GM23338 (cell line): ENCODE measurements around the gene CERS5. TPM values are rescaled to one million over a fixed set of nuclear protein-coding genes. Genes with fewer than 3 reads are reported as not detected.

Experiments used
- ATAC-seq: fragments of 200-7000 bp; cut with Tn5 transposase; 3 replicates; pipeline ENCODE4 v1.9.1; 2020
- DNase-seq: peaks from one replicate; pipeline ENCODE4 v3.0.0-alpha.2; 2015; ENCODE audit warnings: low spot score
- H2AFZ ChIP-seq: fragments of 200-600 bp; sonication (generic); 2 replicates; pipeline ENCODE4 v1.8.0; 2016; ENCODE audit warnings: antibody characterized with exemption, mild to moderate bottlenecking, moderate library complexity
- H3F3A ChIP-seq: fragments of 200-600 bp; sonication (generic); replicated peaks from 2 replicates; pipeline ENCODE4 v1.8.0; 2017; ENCODE audit warnings: antibody characterized with exemption, mixed run types, low read depth
- H3K27ac ChIP-seq: fragments of 200-600 bp; sonication (generic); 2 replicates; pipeline ENCODE4 v1.6.1; 2016; ENCODE audit warnings: low read depth
- H3K27me3 ChIP-seq: fragments of 200-600 bp; sonication (generic); 2 replicates; pipeline ENCODE4 v1.8.0; 2016; ENCODE audit warnings: mild to moderate bottlenecking, mixed run types, moderate library complexity; ENCODE audit not compliant: insufficient read depth
- H3K36me3 ChIP-seq: fragments of 200-600 bp; sonication (generic); 2 replicates; pipeline ENCODE4 v1.8.0; 2016; ENCODE audit warnings: mild to moderate bottlenecking; ENCODE audit not compliant: insufficient read depth
- H3K4me1 ChIP-seq: fragments of 200-600 bp; sonication (generic); 2 replicates; pipeline ENCODE4 v1.8.0; 2016; ENCODE audit warnings: mild to moderate bottlenecking, moderate library complexity; ENCODE audit not compliant: insufficient read depth
- H3K4me2 ChIP-seq: fragments of 200-600 bp; sonication (generic); 2 replicates; pipeline ENCODE4 v1.7.1; 2017; ENCODE audit warnings: mixed run types
- H3K4me3 ChIP-seq: fragments of 200-600 bp; sonication (generic); 2 replicates; pipeline ENCODE4 v1.6.1; 2016; ENCODE audit warnings: mixed run types
- H3K79me2 ChIP-seq: fragments of 200-600 bp; sonication (generic); replicated peaks from 2 replicates; pipeline ENCODE4 v1.8.0; 2017; ENCODE audit warnings: mild to moderate bottlenecking; ENCODE audit not compliant: insufficient read depth
- H3K9me2 ChIP-seq: fragments of 200-600 bp; sonication (generic); 2 replicates; pipeline ENCODE4 v1.8.0; 2017; ENCODE audit not compliant: insufficient read depth
- H4K20me1 ChIP-seq: fragments of 200-600 bp; sonication (generic); replicated peaks from 2 replicates; pipeline ENCODE4 v1.8.0; 2017; ENCODE audit warnings: mild to moderate bottlenecking; ENCODE audit not compliant: insufficient read depth
- H3K27ac Mint-ChIP-seq: 2 replicates; pipeline ENCODE4 v1.8.0; 2020; ENCODE audit warnings: inconsistent platforms, mild to moderate bottlenecking, moderate library complexity, mixed read lengths
- H3K27me3 Mint-ChIP-seq: 3 replicates; pipeline ENCODE4 v1.8.0; 2022; ENCODE audit warnings: low read depth, mild to moderate bottlenecking, moderate library complexity, mixed read lengths, inconsistent platforms; ENCODE audit not compliant: insufficient read depth, poor library complexity
- H3K36me3 Mint-ChIP-seq: 3 replicates; pipeline ENCODE4 v1.8.0; 2021; ENCODE audit warnings: low read depth, mild to moderate bottlenecking, inconsistent platforms, moderate library complexity, mixed read lengths
- H3K4me1 Mint-ChIP-seq: 3 replicates; pipeline ENCODE4 v1.8.0; 2020; ENCODE audit warnings: mild to moderate bottlenecking, inconsistent platforms, mixed read lengths
- H3K4me3 Mint-ChIP-seq: 3 replicates; pipeline ENCODE4 v1.8.0; 2021; ENCODE audit warnings: moderate library complexity, mild to moderate bottlenecking, inconsistent platforms, mixed read lengths
- H3K9me3 Mint-ChIP-seq: 3 replicates; pipeline ENCODE4 v1.8.0; 2020; ENCODE audit warnings: moderate library complexity, mild to moderate bottlenecking, inconsistent platforms, mixed read lengths
- CREB1 ChIP-seq: fragments of 250-450 bp; sonication (Bioruptor Pico); IDR thresholded peaks from 2 replicates; pipeline ENCODE4 v1.5.0; 2020; ENCODE audit warnings: low read depth, mild to moderate bottlenecking, moderate library complexity
- EZH2 ChIP-seq: fragments of 200-600 bp; sonication (generic); IDR thresholded peaks from one replicate; pipeline ENCODE4 v1.8.0; 2017; ENCODE audit warnings: antibody characterized with exemption, mild to moderate bottlenecking, low read depth; ENCODE audit not compliant: unreplicated experiment
- EZH2phosphoT487 ChIP-seq: fragments of 200-600 bp; sonication (generic); IDR thresholded peaks from one replicate; pipeline ENCODE4 v1.8.1; 2018; ENCODE audit warnings: antibody characterized with exemption; ENCODE audit not compliant: unreplicated experiment
- JUNB ChIP-seq: IDR thresholded peaks from one replicate; pipeline ENCODE4 v1.6.1; 2016; ENCODE audit warnings: antibody characterized with exemption; ENCODE audit not compliant: unreplicated experiment
- NANOG ChIP-seq: IDR thresholded peaks from 2 replicates; pipeline ENCODE4 v1.6.1; 2016; ENCODE audit warnings: antibody characterized with exemption, borderline replicate concordance
- POLR2AphosphoS5 ChIP-seq: IDR thresholded peaks from 2 replicates; pipeline ENCODE4 v1.6.1; 2016; ENCODE audit warnings: antibody characterized with exemption, low read depth
- STAT1 ChIP-seq: IDR thresholded peaks from one replicate; pipeline ENCODE4 v1.6.1; 2016; ENCODE audit warnings: antibody characterized with exemption; ENCODE audit not compliant: unreplicated experiment
- ZNF114 ChIP-seq: fragments of 250-450 bp; sonication (Bioruptor Pico); IDR thresholded peaks from 2 replicates; pipeline ENCODE4 v1.5.0; 2020; ENCODE audit warnings: mild to moderate bottlenecking, moderate library complexity
- ZNF331 ChIP-seq: fragments of 250-450 bp; sonication (Bioruptor Pico); IDR thresholded peaks from 2 replicates; pipeline ENCODE4 v1.5.0; 2020; ENCODE audit warnings: low read depth, mild to moderate bottlenecking, moderate library complexity
- ZNF462 ChIP-seq: fragments of 250-450 bp; sonication (Bioruptor Pico); IDR thresholded peaks from 2 replicates; pipeline ENCODE4 v1.5.0; 2020; ENCODE audit warnings: mild to moderate bottlenecking, moderate library complexity
- polyA plus RNA-seq: library from polyadenylated mRNA; unstranded; fragments of >200 nt; fragmentation: Nextera tagmentation; extraction: Ambion mirVana; gene quantifications from 2 replicates; pipeline ENCODE4 v1.2.1, GENCODE V29; 2016
- total RNA-seq: library from RNA; depleted of rRNA; stranded (reverse); fragments of >200 nt; shearing (Covaris generic); gene quantifications from 2 replicates; pipeline ENCODE4 v1.2.3, GENCODE V29; 2014
- TF ChIP-seq, protein P1 (sequence below), 2 experiments: fragments of 200-600 bp in 1 of 2; sonication (generic) in 1 of 2; conservative IDR thresholded peaks; 2 replicates each; pipeline versions ENCODE4 v1.5.1 to v1.6.1; 2016 to 2017; ENCODE audit warnings: antibody characterized with exemption in 2 of 2, low read depth in 2 of 2, mild to moderate bottlenecking in 2 of 2, moderate library complexity in 1 of 2
- TF ChIP-seq, protein P2 (sequence below): IDR thresholded peaks from 2 replicates; pipeline ENCODE4 v1.6.1; 2016; ENCODE audit warnings: antibody characterized with exemption

CERS5 gene
- total and polyA plus RNA-seq, 2 experiments from 2014 or later: 42.7 to 56.5 TPM

DNA sequence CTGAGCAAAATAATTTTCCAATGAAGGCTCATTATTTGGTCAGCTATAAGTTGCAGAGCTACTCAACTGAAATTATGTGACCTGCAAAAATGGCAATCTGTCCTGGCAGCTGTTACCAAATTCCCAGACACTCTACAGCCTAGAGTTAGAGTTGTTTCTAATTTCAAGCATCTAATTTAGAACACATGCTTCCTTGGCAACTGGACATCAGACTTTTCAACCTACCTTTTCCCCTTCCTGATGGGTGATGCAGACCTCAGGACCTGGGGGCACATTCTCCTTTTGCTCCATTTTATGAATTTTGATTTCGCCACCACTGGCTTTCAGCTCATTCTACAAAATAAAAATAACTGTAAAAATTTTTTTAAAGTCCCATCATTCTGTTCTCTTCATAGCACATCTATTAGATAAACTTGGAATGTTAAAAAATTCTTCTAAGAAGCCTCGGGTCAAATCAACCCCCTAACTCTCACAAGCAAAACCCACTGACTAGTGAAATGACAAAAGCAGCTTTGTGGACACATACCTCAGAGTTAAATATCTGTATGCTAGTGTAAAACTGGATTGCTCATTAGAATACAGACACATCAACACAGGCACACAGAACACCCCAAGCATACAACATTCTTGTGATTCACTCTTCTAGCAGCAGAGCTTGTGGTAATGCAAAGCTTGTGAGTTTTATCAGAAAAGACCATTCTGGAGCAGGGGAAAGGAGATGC lies 33.5 kb upstream of the CERS5 start (continued):
- TF ChIP-seq ZNF462 (CRISPR knock-in tag): no peak
- TF ChIP-seq POLR2AphosphoS5: no peak
- TF ChIP-seq CREB1 (CRISPR knock-in tag): no peak
- no peak for TF ChIP-seq NANOG

DNA sequence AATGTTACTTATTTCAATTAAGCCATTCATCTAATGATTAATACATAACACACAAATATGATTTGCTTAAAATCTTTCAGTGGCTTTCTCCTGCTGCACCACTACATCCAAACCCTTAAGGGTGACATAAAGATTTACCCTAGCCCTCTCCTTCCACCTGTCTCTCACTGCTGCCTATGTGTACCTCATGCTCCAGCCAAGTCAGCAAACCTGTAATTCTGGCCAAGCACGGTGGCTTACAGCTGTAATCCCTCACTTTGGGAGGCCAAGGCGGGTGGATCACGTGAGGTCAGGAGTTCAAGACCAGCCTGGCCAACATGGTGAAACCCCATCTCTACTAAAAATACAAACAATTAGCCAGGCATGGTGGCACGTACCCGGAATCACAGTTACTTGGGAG lies 31.7 kb upstream of the CERS5 start:
- Mint-ChIP-seq H3K27ac (no peak overlapping the region), H3K4me1 (peaks cover 11% of the 10 kb centered on the region), H3K9me3 (no peaks in the 10 kb centered on the region), H3K27me3 (no peaks in the 10 kb centered on the region), H3K4me3 (no peak overlapping the region), H3K36me3 (peaks cover 46% of the 10 kb centered on the region)
- Histone ChIP-seq H3K4me1 (peaks cover 6% of the 10 kb centered on the region), H3K4me2 (no peak overlapping the region), H3F3A (no peaks in the 10 kb centered on the region; the same call in 1 of the 2 replicates), H3K79me2 (no peaks in the 10 kb centered on the region), H3K27me3 (no peaks in the 10 kb centered on the region), H3K4me3 (no peak overlapping the region), H3K9me2 (no peaks in the 10 kb centered on the region), H3K27ac (no peak overlapping the region), H3K36me3 (peaks cover 39% of the 10 kb centered on the region), H4K20me1 (no peaks in the 10 kb centered on the region), H2AFZ (no peak overlapping the region)
- ATAC-seq: no peak
- DNase-seq: no peak
- no peak for TF ChIP-seq CREB1 (CRISPR knock-in tag)
- no peak for TF ChIP-seq EZH2phosphoT487
- no peak for TF ChIP-seq JUNB
- TF ChIP-seq STAT1: no peak
- no peak for TF ChIP-seq POLR2AphosphoS5
- TF ChIP-seq, protein P1, sequence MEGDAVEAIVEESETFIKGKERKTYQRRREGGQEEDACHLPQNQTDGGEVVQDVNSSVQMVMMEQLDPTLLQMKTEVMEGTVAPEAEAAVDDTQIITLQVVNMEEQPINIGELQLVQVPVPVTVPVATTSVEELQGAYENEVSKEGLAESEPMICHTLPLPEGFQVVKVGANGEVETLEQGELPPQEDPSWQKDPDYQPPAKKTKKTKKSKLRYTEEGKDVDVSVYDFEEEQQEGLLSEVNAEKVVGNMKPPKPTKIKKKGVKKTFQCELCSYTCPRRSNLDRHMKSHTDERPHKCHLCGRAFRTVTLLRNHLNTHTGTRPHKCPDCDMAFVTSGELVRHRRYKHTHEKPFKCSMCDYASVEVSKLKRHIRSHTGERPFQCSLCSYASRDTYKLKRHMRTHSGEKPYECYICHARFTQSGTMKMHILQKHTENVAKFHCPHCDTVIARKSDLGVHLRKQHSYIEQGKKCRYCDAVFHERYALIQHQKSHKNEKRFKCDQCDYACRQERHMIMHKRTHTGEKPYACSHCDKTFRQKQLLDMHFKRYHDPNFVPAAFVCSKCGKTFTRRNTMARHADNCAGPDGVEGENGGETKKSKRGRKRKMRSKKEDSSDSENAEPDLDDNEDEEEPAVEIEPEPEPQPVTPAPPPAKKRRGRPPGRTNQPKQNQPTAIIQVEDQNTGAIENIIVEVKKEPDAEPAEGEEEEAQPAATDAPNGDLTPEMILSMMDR (conservative IDR thresholded peaks at IDR 0.05; ENCODE audit: low read depth in 2 of 2): no peak
- TF ChIP-seq NANOG: no peak
- TF ChIP-seq EZH2: no peak
- no peak for TF ChIP-seq ZNF331 (CRISPR knock-in tag)
- TF ChIP-seq ZNF114 (CRISPR knock-in tag): no peak
- TF ChIP-seq, protein P2, sequence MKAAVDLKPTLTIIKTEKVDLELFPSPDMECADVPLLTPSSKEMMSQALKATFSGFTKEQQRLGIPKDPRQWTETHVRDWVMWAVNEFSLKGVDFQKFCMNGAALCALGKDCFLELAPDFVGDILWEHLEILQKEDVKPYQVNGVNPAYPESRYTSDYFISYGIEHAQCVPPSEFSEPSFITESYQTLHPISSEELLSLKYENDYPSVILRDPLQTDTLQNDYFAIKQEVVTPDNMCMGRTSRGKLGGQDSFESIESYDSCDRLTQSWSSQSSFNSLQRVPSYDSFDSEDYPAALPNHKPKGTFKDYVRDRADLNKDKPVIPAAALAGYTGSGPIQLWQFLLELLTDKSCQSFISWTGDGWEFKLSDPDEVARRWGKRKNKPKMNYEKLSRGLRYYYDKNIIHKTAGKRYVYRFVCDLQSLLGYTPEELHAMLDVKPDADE: no peak
